HG03520 (cell line): ENCODE results near the gene CDKN2B-AS1.

ENCODE experiments used
- ATAC-seq: cut with Tn5 transposase; IDR thresholded peaks from one replicate; pipeline ENCODE4 v1.9.1; 2021; ENCODE audit warnings: mild to moderate bottlenecking, moderate library complexity; ENCODE audit not compliant: unreplicated experiment

The CDKN2B-AS1 gene

DNA sequence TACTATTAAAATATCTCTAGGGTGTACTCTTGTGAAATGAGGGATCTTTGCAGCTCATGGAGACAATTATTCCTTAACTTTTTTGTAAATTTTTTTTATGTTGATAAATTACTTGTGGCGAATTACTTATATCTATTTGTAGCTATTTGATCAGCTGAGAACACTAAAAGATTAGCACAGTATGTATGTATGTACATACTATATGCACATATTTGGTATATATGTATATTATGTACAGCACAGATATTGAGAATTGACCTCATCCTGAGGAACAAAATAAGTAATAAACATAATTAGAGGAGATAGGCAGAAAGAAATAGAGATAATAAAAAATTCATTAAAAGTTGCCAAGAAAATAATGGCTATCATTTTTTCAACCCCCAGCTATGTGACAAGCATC is 12.2 kb upstream of the CDKN2B-AS1 start:
- no peak for ATAC-seq

DNA sequence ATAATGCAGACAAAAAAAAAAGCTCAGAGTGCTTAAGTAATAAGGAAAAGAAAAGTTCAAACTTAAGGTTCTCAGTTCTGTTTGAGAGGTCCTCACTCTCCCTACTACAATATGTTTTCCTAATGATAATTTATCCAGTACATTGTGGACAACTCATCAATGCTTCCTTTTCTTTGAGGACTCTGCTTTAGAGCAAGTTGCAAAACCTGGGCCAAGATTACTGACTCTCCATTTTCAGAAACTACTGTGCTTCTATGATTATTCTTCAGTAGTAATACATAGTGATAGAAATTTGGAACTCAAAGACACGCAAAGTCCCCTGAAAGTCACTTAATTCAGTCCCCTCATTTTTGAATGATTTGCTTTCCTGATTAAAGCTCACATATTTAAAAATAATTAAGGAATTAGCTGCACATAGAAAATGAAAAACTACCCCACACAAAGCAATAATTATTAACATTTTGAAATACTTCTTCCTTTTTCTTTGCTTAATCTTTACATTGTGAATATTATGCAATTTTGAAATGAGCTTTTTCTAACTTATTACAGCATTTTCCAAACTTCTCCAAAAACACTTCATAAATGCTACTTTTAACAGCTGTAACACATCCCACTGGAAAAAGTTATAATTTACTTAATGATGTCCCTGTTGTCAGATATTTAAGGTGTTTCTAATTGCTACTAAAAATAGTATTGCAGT is 11.6 kb upstream of the CDKN2B-AS1 start:
- ATAC-seq, result no peak

DNA sequence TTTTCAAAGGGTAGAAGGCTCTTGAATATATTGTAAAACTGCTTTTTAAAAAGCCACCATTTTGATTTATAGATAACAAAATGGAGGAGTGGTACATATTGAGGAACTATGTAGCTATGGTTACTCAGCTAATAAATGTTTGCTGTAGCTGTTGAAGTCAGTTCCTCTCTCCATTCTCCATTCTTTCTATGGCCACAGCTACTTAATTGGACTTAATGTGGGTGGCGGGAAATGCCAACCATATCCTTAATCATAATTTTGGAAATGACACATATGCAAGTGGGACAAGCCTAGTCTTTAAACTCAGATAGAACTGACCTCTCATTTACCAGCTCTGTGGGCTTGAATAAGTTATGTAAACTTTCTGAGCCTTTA is 11.0 kb upstream of the CDKN2B-AS1 start:
- ATAC-seq, result no peak

DNA sequence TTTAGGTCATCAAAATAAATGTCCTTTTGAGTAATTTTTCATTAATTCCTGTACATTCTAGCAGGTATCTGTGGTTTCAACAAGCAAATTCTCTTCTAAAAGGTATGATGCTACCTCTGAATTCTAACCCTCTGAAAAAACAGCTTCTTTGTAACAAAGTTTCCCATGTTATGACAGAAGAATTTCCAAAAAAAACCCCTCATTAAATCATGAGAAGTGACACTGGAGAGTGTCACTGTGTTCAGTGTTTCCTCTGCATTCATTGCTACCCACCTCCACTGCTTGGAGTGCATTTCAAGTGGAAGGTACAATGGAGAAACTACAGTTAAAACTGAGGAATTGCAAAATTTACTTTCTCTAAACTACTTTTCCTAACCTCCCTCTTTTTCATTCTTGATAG is 10.5 kb upstream of the CDKN2B-AS1 start:
- no peak for ATAC-seq

DNA sequence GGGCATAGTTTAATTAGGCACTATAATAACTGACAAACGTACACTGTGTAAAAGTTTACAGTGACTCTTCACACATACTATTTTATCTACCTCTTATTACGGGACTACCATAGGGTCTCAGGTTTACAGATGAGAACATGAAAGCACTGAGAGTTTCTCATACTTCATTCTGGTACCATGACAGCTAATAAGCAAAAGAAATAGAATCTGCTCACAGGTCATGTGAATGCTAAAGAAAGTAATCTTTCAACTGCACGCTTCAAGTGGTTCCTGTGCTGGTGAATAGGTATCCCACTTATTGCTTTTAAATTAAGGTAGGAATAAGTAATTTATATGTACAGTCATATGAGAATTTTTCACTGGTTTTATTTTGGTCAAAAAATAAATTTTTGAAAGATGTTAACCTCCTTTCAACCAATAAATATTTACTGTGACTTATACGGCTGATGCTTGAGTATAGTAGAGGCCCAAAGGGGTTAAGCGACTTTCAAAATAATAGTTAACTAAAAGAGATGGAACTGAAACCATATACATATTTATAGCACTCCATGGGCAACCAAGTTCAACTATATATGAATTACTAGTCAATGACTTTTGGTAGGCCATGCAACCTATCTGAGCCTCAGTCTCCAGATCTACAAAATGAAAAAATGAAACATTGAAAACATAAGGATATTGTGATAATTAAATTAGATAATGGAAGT is 8.5 kb upstream of the CDKN2B-AS1 start:
- no peak for ATAC-seq

DNA sequence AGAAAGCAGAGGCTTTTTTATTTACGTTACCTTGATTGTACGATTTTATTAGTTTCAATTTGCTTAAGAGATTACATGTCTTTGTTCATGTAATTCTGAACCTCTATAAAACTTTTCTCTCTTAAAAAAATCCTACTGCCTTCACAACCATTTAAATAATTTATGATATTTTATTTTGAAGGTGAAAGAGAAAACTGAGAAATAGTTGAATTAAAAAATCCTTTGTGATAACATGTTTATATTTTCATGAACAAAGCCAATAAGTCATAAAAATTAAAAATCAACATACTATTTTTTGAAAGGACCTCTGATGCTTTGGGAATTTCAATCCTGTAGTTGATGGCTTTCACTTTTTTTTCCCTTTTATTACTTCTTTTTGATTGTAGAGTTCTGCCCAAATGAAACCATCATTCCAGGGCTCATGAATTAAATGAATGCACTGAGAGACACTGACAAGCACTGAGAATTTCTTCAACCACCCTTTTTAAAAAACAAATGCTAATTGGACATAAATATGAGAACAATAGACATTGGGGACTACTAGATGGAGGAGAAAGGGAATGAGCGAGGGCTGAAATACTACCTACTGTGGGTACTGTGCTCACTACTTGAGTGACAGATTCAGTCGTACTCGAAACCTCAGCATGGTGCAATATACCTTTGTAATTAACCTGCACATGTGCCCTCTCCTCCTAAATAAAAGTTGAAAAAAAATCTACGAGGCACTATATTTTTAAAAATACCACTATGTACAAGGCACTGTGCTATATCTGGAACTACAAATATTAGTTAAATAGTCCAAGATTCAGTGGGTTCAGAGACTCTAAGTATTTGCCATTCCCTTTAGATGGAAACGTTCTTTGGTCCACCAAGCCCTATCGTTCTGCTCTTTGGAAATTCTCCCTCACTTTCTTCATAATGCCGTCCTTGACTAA is 6.3 kb upstream of the CDKN2B-AS1 start:
- ATAC-seq, result no peak

DNA sequence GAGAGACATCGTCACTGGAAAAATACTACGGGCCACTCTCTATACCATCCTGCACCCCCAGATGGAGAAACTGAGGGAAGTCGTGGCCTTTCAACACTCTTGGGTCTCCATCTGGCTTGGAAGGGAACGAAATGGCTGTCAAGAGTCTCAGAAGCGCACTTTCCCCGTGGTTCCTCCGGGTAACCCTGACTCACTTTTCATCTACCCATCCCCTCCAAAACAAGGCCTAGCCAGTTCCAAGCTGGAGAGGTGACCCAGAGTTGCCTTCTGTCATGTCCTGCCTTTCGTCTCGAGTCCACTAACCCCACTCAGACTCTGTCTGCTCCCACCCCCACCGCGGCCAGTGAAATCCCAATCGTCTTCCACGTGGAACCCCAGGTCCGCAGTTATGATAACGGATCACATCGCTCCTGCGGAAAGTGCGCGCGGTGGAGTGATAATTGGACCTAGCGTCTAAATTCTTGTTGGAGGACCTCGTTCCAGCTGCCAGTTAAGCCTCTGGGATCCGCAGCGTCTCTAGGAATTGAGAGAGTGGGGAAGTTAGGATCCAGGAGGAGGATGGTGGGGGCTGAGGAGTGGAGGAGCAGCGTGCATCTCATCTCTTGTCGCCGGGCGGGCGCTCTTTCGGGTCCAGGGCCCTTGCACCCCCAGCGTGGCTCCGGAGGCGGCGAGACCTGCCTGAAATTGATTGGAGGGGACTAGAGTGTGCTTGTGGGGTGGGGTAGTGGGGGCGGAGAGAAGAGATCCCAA is 5.0 kb upstream of the CDKN2B-AS1 start:
- ATAC-seq, result no peak

DNA sequence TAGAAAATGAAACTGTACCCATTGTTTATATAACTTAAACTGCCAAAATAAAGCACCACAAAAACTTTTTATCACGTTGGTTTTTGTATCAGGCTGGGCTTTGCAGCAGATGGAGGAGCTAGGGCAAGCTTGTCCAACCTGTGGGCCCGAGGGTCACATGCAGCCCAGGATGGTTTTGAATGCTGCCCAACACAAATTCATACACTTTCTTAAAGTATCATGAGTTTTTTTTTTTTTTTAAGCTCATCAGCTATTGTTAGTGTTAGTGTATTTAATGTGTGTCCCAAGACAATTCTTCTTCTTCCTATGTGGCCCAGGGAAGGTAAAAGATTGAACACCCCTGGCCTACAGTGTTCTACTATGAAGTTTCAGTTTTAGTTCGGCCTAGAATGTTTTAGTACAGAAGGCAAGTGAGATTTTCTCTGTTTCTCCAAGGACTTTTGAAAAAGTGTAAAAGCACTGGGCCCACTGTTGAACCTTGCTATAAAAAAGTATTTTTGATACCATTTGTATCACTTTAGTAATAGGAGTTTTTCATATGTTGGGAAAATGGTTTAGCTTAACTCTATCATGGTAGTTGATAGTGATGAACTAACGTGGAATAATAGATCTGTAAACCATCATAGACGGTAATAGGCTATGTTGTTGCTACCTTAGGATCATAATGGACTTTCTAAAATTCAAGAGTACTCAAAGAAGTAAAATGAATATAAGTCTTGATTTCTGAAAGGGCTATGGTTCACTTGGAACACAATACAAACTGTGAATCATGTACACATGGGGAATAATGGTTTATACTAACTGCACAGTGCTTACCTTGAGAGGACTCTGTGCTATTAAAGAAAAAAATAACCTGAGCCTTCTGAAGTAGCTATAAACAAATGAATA is 3.3 kb upstream of the CDKN2B-AS1 start:
- ATAC-seq, result no peak

DNA sequence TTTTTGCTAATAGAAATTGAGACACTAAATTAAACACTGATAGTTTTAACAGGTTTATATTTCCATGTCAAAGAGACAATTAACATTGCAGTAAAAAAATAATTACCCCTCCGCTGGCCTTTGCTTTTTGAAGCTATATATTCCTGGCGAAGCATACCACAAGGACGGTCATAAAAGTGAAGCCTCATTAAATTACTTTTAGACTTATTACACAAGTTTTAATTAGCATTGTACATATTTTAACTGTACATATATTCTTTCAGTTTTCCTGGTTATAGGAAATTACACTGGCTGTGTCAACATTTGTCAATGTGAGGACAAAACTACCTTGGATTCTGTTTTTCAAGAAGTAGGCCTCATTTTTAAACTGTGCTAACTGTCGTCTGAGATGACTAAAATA is 1.6 kb upstream of the CDKN2B-AS1 start:
- ATAC-seq, result no peak

DNA sequence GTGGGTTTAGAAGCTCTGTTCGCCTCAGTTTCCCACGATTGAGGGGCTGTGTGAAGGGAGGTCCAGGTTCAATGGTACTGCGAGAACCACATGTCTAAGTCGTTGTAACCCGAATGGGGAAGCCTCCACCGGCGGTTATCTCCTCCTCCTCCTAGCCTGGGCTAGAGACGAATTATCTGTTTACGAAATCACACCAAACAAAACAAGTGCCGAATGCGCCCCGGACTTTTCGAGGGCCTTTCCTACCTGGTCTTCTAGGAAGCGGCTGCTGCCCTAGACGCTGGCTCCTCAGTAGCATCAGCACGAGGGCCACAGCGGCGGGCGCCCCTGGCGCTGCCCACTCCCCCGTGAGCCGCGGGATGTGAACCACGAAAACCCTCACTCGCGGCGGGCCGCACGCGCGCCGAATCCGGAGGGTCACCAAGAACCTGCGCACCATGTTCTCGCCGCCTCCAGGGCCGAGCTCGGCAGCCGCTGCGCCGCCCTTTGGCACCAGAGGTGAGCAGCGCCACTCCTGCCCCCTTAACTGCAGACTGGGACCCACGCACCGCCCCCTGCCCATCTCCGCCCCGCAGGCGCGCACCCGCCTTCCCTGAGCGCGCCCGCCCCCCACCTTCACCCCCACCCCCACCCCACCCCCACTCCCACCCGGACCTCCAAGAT is 567 bp upstream of the CDKN2B-AS1 start, which contains the start of gene CDKN2A:
TSS of gene CDKN2A (minus strand) at position 500 of the 663 bp plus-strand sequence.
- peak; percentile 38 for ATAC-seq

DNA sequence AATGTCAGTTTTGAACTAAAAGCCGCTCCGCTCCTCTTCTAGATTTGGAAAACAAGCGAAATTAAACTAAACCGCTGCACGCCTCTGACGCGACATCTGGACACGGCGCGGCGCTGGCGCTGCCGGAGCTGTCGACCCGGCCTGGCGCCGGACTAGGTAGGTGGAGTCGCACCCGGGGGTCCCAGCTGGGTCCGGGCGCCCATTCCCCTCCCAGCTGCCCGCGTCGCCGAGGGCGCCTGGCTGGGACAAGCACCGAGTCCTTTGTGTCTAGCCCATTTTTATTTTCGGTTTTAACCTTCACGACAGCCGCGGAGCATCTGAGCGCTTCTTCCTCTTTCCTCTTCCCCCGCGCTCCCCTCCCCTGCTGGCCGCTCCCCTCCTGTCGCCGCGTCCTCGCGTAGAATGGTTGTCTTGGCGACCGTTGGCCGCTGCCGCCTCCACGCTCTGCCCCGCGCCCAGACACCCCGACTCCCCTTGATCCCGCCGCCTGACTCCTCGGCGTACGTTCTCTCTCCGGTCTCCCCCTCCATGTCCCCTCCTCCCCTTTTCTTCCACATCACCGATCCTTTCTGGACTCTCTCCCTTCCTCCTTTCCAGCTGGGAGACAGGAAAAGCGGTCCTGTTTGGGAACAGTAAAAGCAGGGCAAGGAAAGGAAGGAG is 545 bp downstream of the CDKN2B-AS1 start:
- peak; percentile 78 for ATAC-seq

DNA sequence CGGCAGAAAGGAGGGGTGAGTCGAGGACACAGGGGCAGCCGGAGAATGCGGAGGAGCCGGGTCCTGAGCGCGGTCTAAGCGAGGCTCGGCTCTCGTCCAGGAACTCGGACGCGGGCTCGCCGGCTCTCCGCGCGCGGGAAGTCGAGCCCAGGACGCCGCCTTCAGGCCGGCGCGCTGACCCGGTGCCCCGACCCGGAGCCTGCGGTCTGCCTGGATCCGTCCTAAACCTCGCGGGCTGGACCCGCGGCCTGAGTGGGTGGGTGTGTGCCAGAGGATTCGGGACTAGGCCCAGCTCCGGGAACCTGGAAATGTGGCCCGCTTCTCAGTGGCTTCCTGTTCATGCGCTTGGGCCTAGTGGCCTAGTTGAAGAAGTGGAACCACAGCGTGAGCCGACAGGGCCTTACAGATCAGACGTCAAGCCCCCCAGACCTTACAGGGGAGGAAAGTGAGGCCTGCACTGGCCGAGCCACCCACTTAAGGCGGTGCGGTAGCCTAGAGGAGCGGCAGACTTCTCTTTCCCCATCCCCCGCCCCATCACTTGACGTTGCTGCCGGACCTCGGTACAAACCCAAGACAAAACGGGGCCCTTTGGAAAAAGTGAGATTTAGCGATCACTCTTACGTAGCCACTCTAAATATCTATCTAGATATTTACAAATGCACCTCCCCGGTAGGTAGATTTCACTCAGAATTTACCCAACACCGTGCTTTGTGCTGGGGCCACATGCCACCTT is 1.2 kb downstream of the CDKN2B-AS1 start:
- no peak for ATAC-seq

DNA sequence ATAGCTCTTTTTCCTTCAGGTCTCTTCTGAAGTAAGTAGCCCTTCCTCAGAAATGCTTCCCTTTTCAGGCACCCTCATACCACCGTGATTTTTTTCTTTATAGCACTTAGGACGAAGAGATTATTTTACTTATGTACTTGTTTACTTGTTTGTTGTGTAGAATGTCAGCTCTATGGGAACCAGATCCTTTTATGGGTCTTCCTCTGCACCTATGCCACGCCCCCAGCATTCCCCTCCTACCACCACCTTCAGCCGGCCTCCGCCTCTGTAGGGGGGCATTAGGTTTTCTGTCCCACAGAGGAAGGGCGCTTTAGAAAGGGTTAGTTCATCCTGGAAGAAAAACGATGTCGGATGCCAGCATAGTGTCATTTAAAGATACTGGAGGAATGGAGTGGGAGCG is 1.8 kb downstream of the CDKN2B-AS1 start:
- no peak for ATAC-seq

DNA sequence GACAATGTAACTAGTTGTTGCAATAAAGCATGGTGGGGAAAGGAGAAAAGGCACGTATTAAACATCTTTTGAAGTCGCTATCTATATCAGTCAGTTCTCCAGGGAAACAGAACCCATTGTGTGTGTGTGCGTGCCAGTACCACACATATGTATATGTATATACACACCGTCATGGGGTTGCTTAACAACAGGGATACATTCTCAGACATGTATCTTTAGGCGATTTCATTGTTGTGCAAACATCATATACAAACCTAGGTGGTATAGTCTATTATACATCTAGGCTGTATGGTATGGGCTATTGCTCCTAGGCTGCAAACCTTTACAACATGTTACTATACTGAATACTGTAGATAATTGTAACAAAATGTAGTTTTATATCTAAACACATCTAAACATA is 2.3 kb downstream of the CDKN2B-AS1 start:
- no peak for ATAC-seq

DNA sequence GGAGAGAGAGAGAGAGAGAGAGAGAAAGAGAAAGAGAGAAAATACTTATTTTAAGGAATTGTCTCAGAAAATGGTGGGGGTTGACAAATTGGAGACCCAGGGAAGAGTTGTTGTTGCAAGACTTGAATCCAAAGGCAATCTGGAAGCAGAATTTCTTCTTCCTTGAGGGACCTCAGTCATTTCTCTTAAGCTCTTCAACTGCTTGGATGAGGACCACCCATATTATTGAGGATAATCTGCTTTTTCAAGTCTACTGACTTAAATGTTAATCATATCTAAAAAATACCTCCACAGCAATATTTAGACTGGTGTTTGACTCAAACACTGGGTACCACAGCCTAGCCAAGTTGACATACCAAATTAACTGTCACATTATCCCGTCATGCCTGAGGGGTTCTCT is 2.9 kb downstream of the CDKN2B-AS1 start:
- no peak for ATAC-seq

DNA sequence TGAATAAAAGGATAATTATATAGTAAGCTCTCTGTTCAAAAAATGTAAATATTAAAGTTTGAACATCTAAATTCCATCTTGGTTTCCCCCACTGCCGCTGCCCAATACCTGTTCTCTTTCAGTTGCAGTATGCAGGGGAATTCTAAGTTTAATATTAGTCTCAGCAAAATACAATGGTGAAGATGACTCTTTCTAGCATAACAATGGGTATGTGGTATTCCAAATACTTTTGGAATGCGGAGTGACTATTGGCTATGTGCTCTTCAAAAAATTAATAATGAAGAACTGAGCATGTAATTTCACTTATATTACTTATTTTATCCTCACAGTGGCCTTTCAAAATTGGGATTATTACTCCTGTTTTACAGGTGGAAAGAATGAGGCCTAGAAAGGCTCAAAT is 3.4 kb downstream of the CDKN2B-AS1 start:
- ATAC-seq, result no peak

DNA sequence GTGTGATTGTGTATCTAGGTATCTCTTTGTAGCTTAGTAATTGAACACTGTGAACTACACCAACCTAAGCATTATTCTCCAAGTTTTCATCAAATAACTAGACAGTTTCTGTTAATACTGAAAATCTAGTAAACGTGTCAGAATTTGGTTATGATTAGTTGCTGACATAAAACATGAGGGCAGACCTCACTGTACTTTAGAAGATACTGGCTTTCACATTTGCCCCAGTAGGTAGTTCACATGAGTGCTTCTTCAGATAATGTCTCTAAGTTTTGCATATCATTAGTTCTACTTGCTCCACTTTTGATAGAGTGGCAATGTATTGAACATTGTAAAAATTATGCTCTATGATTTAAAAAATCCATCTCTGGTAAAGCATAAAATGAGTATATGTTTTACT is 7.4 kb downstream of the CDKN2B-AS1 start:
- ATAC-seq, result no peak

DNA sequence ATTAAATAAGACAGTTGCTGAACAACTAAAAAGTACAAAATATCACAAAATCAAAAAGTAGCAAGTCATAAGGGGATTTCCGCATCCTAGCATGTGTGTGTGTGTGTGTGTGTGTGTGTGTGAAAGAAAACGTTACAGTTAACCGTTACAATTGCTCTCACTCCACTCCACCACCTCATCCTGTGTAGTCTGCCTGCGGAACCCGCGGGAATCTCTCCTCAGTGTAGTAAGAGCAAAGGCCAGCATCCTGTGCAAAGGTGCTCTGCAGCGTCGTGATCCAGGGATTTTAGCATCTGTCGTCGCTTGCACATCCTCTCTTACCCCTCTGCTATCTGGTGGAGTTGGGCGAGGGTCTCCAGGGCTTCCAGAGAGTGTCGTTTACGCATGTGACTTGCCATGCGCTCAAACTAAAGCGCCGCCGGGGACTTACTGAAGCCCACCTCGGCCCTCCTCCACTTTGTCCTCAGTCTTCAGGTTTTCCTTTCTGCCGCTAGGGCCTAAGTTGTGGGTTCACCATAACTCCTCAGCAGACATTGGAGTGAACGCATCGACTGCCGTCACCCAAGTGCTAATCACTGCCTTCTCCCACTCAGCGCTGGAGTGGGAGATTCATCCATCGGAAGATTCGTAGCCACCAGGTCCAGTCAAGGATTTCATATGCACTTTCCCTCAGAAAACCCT is 10.6 kb downstream of the CDKN2B-AS1 start:
- no peak for ATAC-seq
